H1 (cell line): ENCODE data around the gene FPR2. TPM values are rescaled to one million over a fixed set of nuclear protein-coding genes. Genes with fewer than 3 reads are reported as not detected.

Source experiments
- TCF12 ChIP-seq: IDR thresholded peaks from 2 replicates; pipeline ENCODE4 v1.6.1; 2011; ENCODE audit warnings: low read depth, mild to moderate bottlenecking, low read length
- polyA plus RNA-seq, 7 experiments: library from polyadenylated mRNA; depleted of rRNA in 3 of 7; stranded (reverse) in 5 of 7; unstranded in 2 of 7; fragments of >200 nt in 5 of 7; fragments of 200-250 nt in 2 of 7; gene quantifications; 1 replicate in 5 of 7; 2 replicates in 1 of 7; 4 replicates in 1 of 7; pipeline versions ENCODE4 v1.2.1 to v1.2.3, GENCODE V29; 2011 to 2013; ENCODE audit warnings: missing spikeins in 2 of 7, mixed read lengths in 2 of 7
- total RNA-seq: library from RNA; stranded (reverse); fragmentation: NEBNext Ultra II Directional; extraction: Animal tissue kit (Norgen Biotek cat#: 25700); gene quantifications from 2 replicates; pipeline ENCODE4 v1.2.1, GENCODE V29; 2021

The FPR2 gene
- total and polyA plus RNA-seq, 2 of the 8 experiments (the other 6 are each of a cell fraction or from before 2014, with no cell fraction given), result 0.17 TPM; not detected in 1

GRCh38 chr19:51750400-51751094, 10.4 kb upstream of the FPR2 start (continued):
- TF ChIP-seq TCF12, result no peak
